Stimulated activated memory B cell treated with anti-CD40 and anti-IgM and Interleukin-4, amounts not matched to agents 10 μg/mL and 1 μg/mL and 100 μg/mL, for 72 hours (primary cell): ENCODE measurements around the gene CHRNE.
"Not testable (repeated sequence)": the region's sequence is repeated elsewhere in the genome, so short reads cannot be mapped to it uniquely, and the experiment has no call there.

Experiments used
- ATAC-seq: fragments of 150-1000 bp; cut with Tn5 transposase; 2 replicates; pipeline ENCODE4 v1.10.0; 2021
- H3K27ac Mint-ChIP-seq: one replicate; pipeline ENCODE4 v1.8.0; 2022; ENCODE audit warnings: mild to moderate bottlenecking, mixed read lengths
- H3K27me3 Mint-ChIP-seq: one replicate; pipeline ENCODE4 v1.8.0; 2022; ENCODE audit warnings: mixed read lengths
- H3K36me3 Mint-ChIP-seq: one replicate; pipeline ENCODE4 v1.8.0; 2022; ENCODE audit warnings: mixed read lengths
- H3K4me1 Mint-ChIP-seq: one replicate; pipeline ENCODE4 v1.8.0; 2022; ENCODE audit warnings: mixed read lengths
- H3K4me3 Mint-ChIP-seq: one replicate; pipeline ENCODE4 v1.8.0; 2022; ENCODE audit warnings: mild to moderate bottlenecking, moderate library complexity, mixed read lengths
- H3K9me3 Mint-ChIP-seq: one replicate; pipeline ENCODE4 v1.8.0; 2022; ENCODE audit warnings: mixed read lengths

The CHRNE gene

DNA sequence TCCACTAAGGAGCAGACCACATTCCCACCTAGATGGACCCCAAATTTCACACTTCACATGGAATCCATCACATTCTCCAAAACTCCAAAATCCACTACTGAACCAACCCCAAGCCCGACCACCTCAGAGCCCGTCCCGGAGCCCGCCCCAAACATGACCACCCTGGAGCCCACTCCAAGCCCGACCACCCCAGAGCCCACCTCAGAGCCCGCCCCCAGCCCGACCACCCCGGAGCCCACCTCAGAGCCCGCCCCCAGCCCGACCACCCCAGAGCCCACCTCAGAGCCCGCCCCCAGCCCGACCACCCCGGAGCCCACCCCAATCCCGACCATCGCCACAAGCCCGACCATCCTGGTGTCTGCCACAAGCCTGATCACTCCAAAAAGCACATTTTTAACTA lies 30.7 kb upstream of the CHRNE start:
- Mint-ChIP-seq H3K4me1 (peaks cover 45% of the 10 kb centered on the region), H3K27ac (peak overlapping the region; percentile 73), H3K9me3 (no peaks in the 10 kb centered on the region), H3K36me3 (peaks cover 39% of the 10 kb centered on the region), H3K4me3 (no peak overlapping the region), H3K27me3 (peaks cover 11% of the 10 kb centered on the region)
- ATAC-seq: no peak

DNA sequence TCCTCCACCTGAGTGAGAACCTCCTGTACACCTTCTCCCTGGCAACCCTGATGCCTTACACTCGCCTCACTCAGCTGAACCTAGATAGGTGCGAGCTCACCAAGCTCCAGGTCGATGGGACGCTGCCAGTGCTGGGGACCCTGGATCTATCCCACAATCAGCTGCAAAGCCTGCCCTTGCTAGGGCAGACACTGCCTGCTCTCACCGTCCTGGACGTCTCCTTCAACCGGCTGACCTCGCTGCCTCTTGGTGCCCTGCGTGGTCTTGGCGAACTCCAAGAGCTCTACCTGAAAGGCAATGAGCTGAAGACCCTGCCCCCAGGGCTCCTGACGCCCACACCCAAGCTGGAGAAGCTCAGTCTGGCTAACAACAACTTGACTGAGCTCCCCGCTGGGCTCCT lies 29.9 kb upstream of the CHRNE start:
- Mint-ChIP-seq H3K4me3 (no peak overlapping the region), H3K4me1 (peaks cover 39% of the 10 kb centered on the region), H3K27me3 (peaks cover 11% of the 10 kb centered on the region), H3K27ac (no peak overlapping the region), H3K36me3 (peaks cover 34% of the 10 kb centered on the region), H3K9me3 (no peaks in the 10 kb centered on the region)
- no peak for ATAC-seq

DNA sequence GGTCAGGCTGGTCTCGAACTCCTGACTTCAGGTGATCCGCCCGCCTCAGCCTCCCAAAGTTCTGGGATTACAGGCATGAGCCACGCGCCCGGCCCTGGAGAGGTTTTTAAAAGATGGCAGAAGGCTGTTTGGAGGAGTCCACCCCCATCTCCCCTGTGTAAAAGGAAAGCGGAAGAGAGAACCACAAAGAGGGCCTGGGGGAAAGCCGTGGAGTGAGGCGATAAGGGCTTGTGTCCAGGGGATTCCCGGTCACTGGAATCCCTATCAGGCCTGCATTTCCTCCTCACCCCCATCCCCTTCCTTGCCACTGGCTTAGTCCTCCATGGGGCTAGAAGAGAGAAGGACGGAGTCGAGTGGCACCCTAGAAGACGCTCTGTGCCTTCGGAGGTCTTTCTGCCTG lies 29.1 kb upstream of the CHRNE start, which contains the start of gene GP1BA:
TSS of gene GP1BA (plus strand) at position 315 of the 400 bp plus-strand sequence. CDS start 328 bp downstream, outside the sequence.
- no peak within 1 kb of the TSS for H3K4me3 Mint-ChIP-seq
- peak within 1 kb of the TSS; percentile 14 for H3K27ac Mint-ChIP-seq
- ATAC-seq: peak; percentile 64
- peaks cover 11% of the 10 kb centered on the region for H3K27me3 Mint-ChIP-seq
- no peaks in the 10 kb centered on the region for H3K9me3 Mint-ChIP-seq
- H3K4me1 Mint-ChIP-seq: peaks cover 39% of the 10 kb centered on the region
- peaks cover 29% of the 10 kb centered on the region for H3K36me3 Mint-ChIP-seq

DNA sequence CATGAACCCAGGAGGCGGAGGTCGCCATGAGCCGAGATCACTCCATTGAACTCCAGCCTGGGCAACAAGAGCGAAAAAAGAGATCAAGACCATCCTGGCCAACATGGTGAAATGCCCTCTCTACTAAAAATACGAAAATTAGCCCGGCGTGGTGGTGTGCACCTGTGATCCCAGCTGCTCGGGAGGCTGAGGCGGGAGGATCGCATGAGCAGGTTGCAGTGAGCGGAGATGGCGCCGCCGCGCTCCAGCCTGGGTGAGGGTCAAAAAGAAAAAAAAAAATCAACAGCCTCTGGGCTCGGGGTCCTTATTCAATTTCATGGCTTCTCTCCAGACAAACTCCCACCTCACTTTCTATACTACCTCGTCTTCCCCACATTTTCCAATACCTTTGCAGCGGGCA lies 26.0 kb upstream of the CHRNE start:
- no peak for ATAC-seq
- Mint-ChIP-seq H3K36me3 (peaks cover 19% of the 10 kb centered on the region), H3K4me1 (peaks cover 36% of the 10 kb centered on the region), H3K27me3 (peaks cover 4% of the 10 kb centered on the region), H3K9me3 (no peaks in the 10 kb centered on the region), H3K27ac (no peak overlapping the region), H3K4me3 (no peak overlapping the region)

DNA sequence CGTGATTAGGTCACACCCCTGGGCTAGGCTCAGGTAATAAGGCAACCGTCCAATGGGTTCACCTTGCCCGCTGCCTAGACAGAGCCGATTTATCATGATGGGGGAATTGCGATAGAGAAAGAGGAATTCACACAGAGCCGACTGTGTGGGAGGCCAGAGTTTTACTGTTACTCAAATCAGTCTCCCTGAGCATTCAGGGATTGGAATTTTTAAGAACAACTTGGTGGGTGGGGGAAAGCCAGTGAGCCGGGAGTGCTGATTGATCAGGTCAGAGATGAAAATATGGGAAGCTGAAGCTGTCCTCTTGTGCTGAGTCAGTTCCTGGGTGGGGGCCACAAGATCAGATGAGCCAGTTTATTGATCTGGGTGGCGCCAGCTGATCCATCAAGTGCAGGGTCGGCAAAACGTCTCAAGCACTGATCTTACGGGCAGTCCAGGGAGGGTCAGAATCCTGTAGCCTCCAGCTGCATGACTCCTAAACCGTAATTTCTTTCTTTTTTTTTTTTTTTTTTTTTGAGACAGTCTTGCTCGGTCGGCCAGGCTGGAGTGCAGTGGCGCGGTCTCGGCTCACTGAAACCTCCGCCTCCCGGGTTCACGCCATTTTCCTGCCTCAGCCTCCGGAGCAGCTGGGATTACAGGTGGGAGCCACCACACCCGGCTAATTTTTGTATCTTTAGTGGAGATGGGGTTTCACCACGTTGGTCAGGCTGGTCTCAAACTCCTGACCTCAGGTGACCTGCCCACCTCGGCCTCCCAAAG lies 23.9 kb upstream of the CHRNE start:
- H3K9me3 Mint-ChIP-seq, H3K27me3 Mint-ChIP-seq, ATAC-seq, H3K4me3 Mint-ChIP-seq, H3K27ac Mint-ChIP-seq: not testable (repeated sequence)
- peaks cover 18% of the 10 kb centered on the region for H3K4me1 Mint-ChIP-seq
- H3K36me3 Mint-ChIP-seq: peaks cover 15% of the 10 kb centered on the region

DNA sequence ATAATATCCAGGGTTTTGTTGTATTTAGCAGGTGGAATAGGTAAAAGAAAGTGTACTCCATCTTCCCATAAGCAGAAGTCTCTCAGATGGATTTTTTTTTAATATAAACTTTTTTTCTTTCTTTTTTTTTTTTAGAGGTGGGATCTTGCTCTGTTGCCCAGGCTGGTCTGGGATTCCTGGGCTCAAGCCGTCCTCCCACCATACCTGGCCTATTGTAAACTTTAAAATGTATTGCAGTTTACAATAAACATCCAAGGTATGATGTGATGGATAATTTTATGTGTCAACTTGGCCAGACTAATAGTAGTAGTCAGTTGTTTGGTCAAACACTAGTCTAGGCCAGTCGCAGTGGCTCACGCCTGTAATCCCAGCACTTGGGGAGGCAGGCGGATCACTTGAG lies 18.4 kb upstream of the CHRNE start:
- Mint-ChIP-seq H3K27ac (no peak overlapping the region), H3K9me3 (no peaks in the 10 kb centered on the region), H3K27me3 (no peaks in the 10 kb centered on the region), H3K36me3 (no peaks in the 10 kb centered on the region), H3K4me1 (peaks cover under 1% of the 10 kb centered on the region), H3K4me3 (no peak overlapping the region)
- ATAC-seq: no peak

DNA sequence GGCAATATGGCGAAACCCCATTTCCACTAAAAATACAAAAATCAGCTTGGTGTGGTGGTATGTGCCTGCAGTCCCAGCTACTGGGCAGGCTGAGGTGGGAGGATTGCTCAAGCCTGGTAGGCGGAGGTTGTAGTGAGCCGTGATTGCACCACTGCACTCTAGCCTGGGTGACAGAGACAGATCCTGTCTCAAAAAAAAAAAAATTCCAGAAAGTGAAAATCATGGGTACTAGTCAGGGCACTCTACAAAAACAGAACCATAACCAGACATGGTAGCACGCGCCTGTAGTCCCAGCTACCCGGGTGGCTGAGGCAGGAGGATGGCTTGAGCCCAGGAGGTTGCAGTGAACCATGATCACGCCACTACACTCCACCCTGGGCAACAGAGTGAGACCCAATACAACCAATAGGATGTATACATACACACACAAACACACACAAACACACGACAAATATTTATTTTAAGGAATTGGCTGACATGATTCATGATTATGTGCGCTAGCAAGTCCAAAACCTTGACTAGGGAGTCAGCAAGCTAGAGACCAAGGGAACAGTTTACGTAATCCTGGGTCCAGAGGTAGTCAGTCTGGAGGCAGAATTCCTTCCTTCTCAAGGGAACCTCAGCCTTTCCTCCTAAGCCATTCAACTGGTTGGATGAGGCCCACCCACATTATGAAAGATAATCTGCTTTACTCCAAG lies 17.6 kb upstream of the CHRNE start:
- Mint-ChIP-seq H3K4me3 (no peak overlapping the region), H3K9me3 (no peaks in the 10 kb centered on the region), H3K27ac (no peak overlapping the region), H3K27me3 (no peaks in the 10 kb centered on the region), H3K36me3 (no peaks in the 10 kb centered on the region), H3K4me1 (no peaks in the 10 kb centered on the region)
- no peak for ATAC-seq

DNA sequence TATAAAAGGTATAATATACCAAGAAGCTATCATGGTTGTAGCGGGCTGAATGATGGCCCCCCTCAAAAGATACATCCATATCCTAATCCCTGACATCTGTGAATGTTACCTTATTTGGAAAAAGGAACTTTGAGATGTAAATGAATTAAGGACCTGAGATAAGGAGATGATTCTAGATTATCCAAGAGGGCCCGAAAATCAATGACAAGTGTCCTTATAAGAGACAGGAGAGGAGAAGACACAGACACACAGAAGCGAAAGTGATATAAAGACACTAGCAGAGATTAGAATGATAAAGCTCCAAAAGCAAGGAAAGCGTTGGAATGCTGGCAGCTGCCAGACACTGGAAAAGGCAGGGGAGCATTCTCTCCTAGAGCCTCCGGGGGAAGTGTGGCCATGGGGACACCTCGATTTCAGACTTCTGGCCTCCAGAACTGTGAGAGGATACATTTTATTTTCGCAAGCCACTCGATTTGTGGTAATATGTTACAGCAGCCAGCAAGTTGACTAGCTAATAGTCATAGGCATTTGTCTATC lies 16.7 kb upstream of the CHRNE start:
- Mint-ChIP-seq H3K4me3 (no peak overlapping the region), H3K9me3 (no peaks in the 10 kb centered on the region), H3K36me3 (no peaks in the 10 kb centered on the region), H3K27me3 (no peaks in the 10 kb centered on the region), H3K27ac (no peak overlapping the region), H3K4me1 (no peaks in the 10 kb centered on the region)
- no peak for ATAC-seq

DNA sequence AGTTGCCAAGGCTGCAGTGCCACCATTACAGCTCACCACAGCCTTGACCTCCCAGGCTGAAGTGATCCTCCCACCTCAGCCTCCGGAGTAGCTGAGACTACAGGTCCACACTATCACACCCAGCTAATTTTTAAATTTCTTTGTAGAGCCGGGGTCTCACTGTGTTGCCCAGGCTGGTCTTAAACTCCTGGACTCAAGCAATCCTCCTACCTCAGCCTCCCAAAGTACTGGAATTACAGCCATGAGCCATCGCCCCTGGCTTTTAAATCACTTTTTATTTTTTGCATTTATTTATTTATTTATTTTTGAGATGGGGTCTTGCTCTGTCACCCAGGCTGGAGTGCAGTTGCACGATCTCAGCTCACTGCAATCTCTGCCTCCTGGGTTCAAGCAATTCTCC lies 11.7 kb upstream of the CHRNE start:
- not testable (repeated sequence) for H3K9me3 Mint-ChIP-seq, H3K4me3 Mint-ChIP-seq, H3K4me1 Mint-ChIP-seq, H3K36me3 Mint-ChIP-seq, ATAC-seq, H3K27ac Mint-ChIP-seq
- H3K27me3 Mint-ChIP-seq: peaks cover 11% of the 10 kb centered on the region

DNA sequence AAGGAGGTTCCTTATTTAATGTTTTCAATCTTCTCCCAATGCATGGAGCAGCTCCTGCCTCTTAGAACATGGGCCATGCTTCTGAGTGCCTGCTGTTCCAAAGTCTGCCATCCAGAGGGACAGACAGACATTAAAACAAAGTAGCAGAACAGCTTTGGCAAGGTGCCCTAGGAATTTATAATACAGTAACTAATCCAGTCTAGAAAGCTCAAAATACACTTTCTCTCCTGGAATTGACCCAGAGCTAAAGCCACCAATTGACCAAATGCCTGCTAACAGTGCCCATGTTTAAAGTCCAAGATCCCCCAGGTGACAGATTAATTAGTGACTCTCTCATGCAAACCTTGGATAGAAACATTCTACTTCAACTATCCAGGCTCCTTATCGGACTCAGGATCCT lies 11.1 kb upstream of the CHRNE start:
- Mint-ChIP-seq H3K4me3 (no peak overlapping the region), H3K4me1 (no peaks in the 10 kb centered on the region), H3K9me3 (no peaks in the 10 kb centered on the region), H3K27me3 (peaks cover 11% of the 10 kb centered on the region), H3K36me3 (no peaks in the 10 kb centered on the region), H3K27ac (no peak overlapping the region)
- no peak for ATAC-seq

DNA sequence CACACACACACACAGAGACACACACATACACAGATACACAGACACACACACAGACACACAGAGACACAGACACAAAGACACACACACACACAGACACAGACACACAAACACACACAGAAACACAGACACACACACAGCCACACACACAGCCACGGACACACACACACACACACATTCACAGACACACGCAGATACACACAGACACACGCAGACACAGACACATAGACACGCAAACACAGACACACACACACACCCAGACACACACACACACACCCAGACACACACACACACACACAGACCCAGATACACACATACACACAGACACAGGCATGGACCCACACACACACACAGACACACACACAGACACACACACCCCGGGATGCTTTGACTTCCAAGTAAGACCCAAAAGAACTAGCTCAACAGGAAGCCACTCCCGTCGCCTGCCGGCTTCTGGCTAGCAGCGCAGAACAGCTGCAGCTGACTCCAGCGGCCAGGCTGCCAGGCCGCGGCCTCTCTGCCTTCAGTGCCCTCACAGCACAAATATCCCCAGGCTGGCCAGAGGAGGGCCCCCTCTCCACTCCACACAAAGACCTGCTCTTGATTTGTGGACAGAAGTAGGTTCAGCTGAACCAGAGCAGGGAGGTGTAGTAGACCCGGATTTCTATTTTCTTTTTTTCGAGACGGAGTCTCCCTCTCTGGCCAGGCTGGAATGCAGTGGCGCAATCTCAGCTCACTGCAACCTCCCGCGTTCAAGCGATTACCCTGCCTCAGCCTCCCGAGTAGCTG lies 6.0 kb upstream of the CHRNE start:
- Mint-ChIP-seq H3K27ac (no peak overlapping the region), H3K4me1 (peaks cover under 1% of the 10 kb centered on the region), H3K27me3 (peaks cover 11% of the 10 kb centered on the region), H3K4me3 (no peak overlapping the region), H3K36me3 (no peaks in the 10 kb centered on the region), H3K9me3 (no peaks in the 10 kb centered on the region)
- peak; percentile 94 for ATAC-seq

DNA sequence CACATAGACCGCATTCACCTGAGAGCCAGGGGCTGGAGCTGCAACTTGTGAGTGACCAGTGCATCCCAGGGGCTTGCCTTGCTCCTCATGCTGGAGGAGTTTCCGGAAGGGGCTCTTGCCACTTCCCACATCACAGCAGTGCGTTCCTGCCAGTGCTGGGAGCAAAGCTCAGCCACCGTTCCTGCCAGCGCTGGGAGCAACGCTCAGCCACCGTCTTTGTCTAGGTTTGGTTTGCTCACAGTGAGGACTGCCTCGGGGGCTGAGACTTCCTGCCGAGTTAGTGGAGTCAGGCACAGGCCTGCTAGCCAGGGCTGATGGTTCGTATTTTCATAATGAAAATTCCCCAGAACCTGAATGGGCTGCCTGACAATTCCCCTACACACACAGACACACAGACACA lies 5.4 kb upstream of the CHRNE start:
- no peaks in the 10 kb centered on the region for H3K36me3 Mint-ChIP-seq
- H3K9me3 Mint-ChIP-seq: no peaks in the 10 kb centered on the region
- H3K4me3 Mint-ChIP-seq: no peak overlapping the region
- H3K4me1 Mint-ChIP-seq: peaks cover 6% of the 10 kb centered on the region
- H3K27me3 Mint-ChIP-seq: peaks cover 11% of the 10 kb centered on the region
- H3K27ac Mint-ChIP-seq: no peak overlapping the region
- ATAC-seq: no peak

DNA sequence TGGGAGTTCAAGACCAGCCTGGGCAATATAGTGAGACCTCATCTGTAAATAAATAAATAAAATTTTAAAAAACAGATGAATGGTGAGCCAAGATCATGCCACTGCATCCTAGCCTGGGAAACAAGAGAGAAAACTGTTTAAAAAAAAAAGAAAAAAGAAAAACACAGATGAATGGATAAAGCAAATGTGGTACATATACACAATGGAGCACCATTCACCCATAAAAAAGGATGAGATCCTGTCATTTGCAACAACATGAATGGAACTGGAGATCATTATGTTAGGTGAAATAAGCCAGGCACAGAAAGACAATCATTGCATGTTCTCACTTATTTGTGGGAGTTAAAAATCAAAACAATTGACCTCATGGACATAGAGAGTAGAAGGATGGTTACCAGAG lies 3.7 kb upstream of the CHRNE start:
- not testable (repeated sequence) for ATAC-seq, H3K36me3 Mint-ChIP-seq, H3K4me3 Mint-ChIP-seq, H3K27ac Mint-ChIP-seq, H3K9me3 Mint-ChIP-seq
- Mint-ChIP-seq H3K4me1 (peaks cover 20% of the 10 kb centered on the region), H3K27me3 (peaks cover 11% of the 10 kb centered on the region)

DNA sequence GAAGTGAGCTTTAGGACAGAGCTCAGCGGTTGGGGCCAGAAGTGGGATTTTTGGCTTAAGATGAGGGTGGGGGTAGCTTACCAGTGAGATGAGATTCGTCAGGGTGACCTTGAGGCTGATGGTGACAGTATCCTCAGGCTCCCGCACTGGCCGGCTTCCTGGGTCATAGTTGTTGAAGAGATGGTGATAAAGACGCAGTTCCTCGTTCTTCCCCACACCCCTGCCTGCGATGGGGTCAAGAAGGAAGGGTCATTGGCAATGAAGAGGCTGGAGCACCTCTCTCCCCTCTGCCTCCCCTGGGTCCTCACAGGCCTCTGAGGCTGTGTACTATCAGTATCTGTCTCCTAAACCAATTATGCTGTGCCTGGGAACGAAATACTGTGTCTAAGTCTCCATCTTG lies 358 bp downstream of the CHRNE start:
- H3K27ac Mint-ChIP-seq: peak overlapping the region; percentile 9
- H3K4me3 Mint-ChIP-seq: no peak overlapping the region
- no peaks in the 10 kb centered on the region for H3K9me3 Mint-ChIP-seq
- no peak for ATAC-seq
- H3K36me3 Mint-ChIP-seq: peaks cover 10% of the 10 kb centered on the region
- peaks cover 10% of the 10 kb centered on the region for H3K27me3 Mint-ChIP-seq
- peaks cover 48% of the 10 kb centered on the region for H3K4me1 Mint-ChIP-seq

DNA sequence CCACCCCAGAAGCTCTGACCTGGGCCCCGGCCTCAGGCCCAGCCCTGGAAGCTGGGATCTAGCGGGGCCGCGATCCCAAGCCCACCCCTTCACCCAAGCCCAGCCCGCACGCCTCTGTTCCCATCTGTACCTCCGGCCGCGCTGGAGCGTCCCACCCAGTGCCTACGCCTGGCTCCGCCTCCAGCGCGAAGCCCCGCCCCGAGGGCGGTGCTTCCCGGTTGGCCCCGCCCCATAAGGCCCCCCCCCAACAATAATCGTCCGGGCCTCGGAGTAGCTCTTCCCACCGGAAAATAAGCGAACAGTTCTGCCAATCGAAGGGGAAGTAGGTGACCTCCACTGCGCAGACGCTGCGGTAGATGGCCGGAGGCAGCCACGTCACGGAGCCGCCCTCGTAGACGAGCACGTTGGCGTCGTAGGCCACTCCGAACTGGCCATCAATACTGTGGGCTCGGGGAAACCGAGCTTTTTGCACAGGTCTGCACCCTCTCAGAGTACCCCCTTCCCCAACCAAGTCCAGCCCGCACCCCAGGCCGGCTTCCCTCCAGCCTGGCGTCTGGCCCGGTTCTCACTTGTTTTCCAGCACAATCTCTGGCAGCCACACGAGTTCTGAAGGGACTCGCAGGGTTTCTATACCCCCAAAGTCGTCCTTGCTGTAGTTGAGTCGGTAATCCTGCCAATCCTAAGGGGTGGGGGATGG lies 1.1 kb downstream of the CHRNE start:
- Mint-ChIP-seq H3K27ac (peak overlapping the region; percentile 9), H3K4me1 (peaks cover 48% of the 10 kb centered on the region), H3K4me3 (peak overlapping the region; percentile 90), H3K9me3 (no peaks in the 10 kb centered on the region), H3K36me3 (peaks cover 17% of the 10 kb centered on the region), H3K27me3 (peaks cover 10% of the 10 kb centered on the region)
- no peak for ATAC-seq
